ENCODE results near the gene CORO2B.

Gene CORO2B

GRCh38 chr15:68627476-68627875, 48.7 kb downstream of the CORO2B start:
- DNase-seq (ENCODE audit: low read depth in 2 of 2, low spot score in 1 of 2): no peak

DNA sequence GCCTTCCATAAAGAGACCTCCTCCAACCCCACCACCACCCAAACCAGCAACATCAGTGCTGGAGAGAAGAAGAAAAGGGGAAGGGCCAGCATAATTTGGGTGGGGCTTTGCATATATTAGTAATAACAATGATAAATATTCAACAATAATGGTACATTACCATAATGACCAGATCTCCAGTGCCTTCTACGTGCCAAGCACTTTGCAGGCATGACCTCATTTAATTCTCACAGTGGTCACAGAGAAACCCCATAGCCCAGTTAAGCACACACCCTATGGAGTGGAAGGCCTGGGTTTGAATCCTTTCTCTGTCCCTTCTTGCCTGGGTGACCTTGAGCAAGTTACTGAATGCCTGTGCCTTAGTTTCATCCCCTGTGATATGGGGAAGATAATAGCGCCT, 49.2 kb downstream of the CORO2B start:
- DNase-seq (ENCODE audit: low read depth in 2 of 2, low spot score in 1 of 2): no peak

GRCh38 chr15:68629519-68630210, 50.9 kb downstream of the CORO2B start:
- DNase-seq (ENCODE audit: low read depth in 2 of 2, low spot score in 1 of 2): no peak

- DNase-seq (ENCODE audit: low read depth in 2 of 2, low spot score in 1 of 2): no peak
Measured at GRCh38 chr15:68630211-68630555, 51.4 kb downstream of the CORO2B start.

DNA sequence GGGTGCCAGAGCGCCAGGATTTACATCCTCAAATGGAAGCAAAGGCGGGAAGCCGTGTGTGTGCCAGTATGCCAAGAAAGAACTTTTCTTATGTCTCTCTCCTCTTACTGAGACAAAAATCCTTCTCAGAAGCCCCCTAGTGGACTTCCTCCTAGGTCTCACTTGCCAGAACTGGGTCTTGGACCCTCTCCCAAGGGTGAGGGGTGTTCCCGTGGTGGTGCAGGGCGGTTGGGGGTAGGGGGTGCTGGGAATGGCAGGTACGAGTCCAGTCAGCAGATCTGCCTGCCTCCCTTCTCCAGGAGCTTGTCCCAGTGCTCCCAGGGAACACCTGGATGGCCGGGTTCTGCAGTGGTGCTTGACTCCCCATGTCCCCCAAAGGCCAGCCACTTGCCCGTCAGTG, 52.0 kb downstream of the CORO2B start:
- DNase-seq (ENCODE audit: low read depth in 2 of 2, low spot score in 1 of 2): no peak

DNA sequence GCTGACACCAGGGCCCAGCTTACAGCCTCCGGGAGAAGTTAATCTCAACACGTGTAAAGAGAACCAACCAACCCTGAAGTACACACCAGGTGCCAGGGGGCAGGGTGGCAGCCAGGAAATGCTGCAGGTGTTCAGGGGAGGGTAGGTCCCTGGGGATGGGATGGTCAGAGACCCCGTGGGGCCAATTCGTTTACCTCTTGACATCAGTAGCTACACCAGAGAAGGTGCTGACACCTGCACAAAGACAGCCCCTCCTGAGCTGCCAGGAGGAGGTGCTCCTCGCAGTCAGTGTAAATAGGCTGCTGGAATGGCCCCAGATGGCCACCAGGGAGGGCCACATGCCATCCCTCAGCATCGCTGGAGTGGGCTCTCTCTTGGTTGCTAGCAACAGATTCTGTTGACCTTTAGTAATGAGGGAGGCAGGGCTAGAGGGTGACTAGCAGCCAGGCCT, 52.8 kb downstream of the CORO2B start:
- no peak for DNase-seq (ENCODE audit: low read depth in 2 of 2, low spot score in 1 of 2)

DNA sequence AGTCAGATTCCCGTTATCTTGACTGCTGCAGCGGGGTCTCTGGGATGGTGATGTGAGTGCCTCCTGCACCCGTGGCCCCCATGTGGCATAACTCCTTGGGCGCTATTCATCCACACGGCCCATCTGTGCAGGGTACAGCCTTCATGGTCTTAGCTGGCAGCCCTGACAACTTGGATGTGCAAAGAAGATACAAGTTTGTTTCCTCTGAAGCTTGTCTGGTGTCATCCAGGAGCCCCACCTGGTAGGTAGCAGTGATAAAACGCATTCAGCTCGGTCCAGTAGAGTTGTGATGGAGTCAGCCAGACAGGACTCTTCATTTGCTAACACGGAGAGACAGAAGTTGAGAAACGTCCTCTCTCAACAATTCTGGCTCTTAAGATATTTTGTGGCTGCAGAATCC, 53.3 kb downstream of the CORO2B start:
- DNase-seq (ENCODE audit: low read depth in 2 of 2, low spot score in 1 of 2): no peak

DNA sequence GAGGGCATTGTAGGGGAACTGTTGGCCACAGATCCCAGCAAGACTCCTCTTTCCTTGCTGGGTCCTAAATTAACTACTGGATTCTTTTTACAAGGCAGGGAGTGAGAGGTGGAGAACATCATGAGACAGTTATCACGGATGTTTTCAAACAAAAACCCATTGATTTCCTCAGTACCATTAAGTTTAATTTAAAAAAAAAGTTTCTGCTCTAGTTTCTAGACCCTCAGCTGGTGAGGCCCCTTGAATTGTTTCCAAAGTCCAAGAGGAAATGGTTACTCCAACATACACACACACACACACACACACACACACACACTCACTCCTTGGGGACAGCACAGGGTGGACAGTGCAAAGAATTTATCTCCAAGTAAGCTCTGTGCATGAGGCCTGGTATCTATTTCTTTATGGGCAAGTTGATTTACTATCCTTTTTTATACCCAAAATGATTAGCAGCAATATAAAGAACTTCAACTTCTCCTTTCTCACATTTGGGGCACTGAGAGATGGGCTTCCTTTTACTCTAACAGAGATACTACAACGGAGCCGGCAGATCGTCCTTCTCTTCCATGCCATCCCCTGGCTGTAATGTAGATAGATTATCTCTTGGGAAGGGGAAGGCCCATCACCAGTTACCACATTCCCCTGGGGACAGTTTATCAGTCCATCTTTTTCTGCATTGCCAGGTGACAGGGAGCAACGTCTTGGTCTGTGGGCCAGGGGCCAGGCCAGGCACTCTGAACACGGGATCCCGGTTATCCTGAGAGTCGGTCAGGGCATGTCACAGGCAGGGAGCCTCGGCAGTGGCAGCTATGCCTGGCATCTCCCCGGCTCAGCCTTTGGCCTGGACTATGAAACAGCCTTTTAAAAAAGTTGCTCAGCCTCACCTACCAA, 54.7 kb downstream of the CORO2B start:
- DNase-seq (ENCODE audit: low read depth in 2 of 2, low spot score in 1 of 2): no peak

DNA sequence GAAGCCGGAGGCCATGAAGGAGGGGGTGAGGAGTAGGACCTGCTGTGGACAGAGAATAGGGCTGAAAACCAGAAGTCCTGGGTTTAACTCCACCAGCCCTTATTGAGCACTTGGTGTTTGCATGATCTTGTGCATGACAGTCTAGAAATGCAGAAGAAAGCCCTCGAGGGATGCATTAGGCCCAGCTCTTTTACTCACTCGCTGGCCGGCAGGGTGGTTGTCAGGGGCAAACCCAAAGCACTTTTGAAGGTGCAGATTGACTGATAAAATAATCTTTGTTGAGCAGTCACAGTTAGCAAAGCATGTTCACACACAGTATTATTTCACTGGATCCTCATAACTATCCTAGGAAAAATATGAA, 55.3 kb downstream of the CORO2B start:
- DNase-seq (ENCODE audit: low read depth in 2 of 2, low spot score in 1 of 2): no peak

DNA sequence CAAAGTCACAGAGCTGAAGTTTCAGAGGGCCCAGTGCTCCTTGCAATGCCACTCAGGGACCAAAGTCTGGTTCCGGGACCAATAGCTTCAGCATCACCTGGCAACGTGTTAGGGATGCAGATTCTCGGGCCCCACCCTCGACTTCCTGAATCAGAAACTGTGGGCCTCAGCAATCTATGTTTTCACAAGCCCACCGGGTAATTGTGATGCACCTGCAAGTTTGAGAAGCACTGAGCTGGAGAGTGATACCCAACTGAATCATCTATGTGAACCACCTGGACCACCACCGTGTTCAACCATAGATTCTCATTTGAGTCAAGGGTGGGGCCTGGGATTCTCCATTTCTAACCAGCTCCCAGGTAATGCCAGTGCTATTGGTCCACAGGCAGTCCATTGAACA, 55.7 kb downstream of the CORO2B start:
- no peak for DNase-seq (ENCODE audit: low read depth in 2 of 2, low spot score in 1 of 2)

DNA sequence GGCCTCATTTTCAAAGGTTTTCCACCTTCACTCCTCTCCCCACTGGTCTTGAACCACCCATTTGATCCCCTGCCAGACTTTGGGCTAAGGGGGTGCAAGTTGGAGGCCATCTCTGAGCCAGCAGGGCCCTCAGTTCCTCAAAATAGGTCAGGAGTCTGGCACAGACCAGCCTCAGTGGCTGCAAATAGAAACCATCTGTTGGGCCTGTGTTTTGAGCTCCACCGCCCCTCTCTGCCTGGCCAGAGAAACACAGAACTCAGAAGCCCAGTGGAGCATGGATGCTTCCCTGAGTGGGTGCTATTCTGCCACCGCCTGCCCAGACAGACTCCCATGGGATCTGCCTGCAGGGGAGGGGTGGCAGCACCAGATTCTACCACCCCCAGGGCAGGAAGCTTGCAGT, 56.3 kb downstream of the CORO2B start:
- no peak for DNase-seq (ENCODE audit: low read depth in 2 of 2, low spot score in 1 of 2)

GRCh38 chr15:68636256-68636655, 57.5 kb downstream of the CORO2B start:
- no peak for DNase-seq (ENCODE audit: low read depth in 2 of 2, low spot score in 1 of 2)

- DNase-seq (ENCODE audit: low read depth in 2 of 2, low spot score in 1 of 2): no peak
Measured at GRCh38 chr15:68637767-68638404, 59.1 kb downstream of the CORO2B start.

DNA sequence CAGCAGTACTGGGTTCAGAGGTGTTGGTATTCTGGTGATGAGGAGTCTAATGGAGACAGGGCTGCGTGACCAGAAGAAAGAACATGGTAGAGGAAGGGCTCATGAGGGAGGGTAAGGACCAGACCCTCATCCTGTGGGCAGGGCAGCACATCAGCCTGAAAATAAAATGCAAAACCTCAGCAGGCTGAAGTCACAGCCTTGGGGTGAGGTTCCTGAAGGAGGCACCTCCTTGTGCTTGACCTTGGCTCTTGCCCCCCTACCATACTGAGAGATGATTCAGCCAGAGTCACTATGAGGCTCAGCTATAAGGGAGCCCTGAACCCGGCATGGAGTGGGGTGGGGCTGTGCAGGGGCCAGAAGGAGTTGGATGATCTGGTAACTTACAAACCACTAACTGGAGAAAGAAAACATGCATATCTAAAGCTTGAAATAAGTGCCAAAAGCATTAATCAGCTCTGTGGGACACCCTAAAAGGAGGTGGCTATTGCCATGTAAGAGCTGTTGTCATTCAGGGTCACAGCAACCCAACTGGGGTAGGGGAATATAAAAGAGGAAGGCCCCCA, 60.2 kb downstream of the CORO2B start:
- DNase-seq (ENCODE audit: low read depth in 2 of 2, low spot score in 1 of 2): no peak

GRCh38 chr15:68639926-68640600, 61.3 kb downstream of the CORO2B start:
- DNase-seq (ENCODE audit: low read depth in 2 of 2, low spot score in 1 of 2): no peak

GRCh38 chr15:68640791-68641331, 62.1 kb downstream of the CORO2B start:
- no peak for DNase-seq (ENCODE audit: low read depth in 2 of 2, low spot score in 1 of 2)

GRCh38 chr15:68641376-68641775, 62.6 kb downstream of the CORO2B start:
- DNase-seq (ENCODE audit: low read depth in 2 of 2, low spot score in 1 of 2): no peak

- DNase-seq (ENCODE audit: low read depth in 2 of 2, low spot score in 1 of 2): no peak
Measured at GRCh38 chr15:68642491-68642845, 63.7 kb downstream of the CORO2B start.

- DNase-seq (ENCODE audit: low read depth in 2 of 2, low spot score in 1 of 2): no peak
Measured at GRCh38 chr15:68643216-68643830, 64.5 kb downstream of the CORO2B start.

GRCh38 chr15:68644083-68644904, 65.5 kb downstream of the CORO2B start:
- DNase-seq (ENCODE audit: low read depth in 2 of 2, low spot score in 1 of 2): no peak

Data from stimulated activated CD8-positive, alpha-beta memory T cell treated with anti-CD3 and anti-CD28 coated beads, Interleukin-4, amount 100 ng/mL, for 1 hour (primary cell).